HG03439 (cell line): ENCODE data around the gene TEX26.
"Not testable (repeated sequence)": the region's sequence is repeated elsewhere in the genome, so short reads cannot be mapped to it uniquely, and the experiment has no call there.

Experiments used
- ATAC-seq: cut with Tn5 transposase; IDR thresholded peaks from one replicate; pipeline ENCODE4 v1.9.1; 2021; ENCODE audit warnings: mild to moderate bottlenecking, moderate library complexity; ENCODE audit not compliant: unreplicated experiment

TEX26 gene

DNA sequence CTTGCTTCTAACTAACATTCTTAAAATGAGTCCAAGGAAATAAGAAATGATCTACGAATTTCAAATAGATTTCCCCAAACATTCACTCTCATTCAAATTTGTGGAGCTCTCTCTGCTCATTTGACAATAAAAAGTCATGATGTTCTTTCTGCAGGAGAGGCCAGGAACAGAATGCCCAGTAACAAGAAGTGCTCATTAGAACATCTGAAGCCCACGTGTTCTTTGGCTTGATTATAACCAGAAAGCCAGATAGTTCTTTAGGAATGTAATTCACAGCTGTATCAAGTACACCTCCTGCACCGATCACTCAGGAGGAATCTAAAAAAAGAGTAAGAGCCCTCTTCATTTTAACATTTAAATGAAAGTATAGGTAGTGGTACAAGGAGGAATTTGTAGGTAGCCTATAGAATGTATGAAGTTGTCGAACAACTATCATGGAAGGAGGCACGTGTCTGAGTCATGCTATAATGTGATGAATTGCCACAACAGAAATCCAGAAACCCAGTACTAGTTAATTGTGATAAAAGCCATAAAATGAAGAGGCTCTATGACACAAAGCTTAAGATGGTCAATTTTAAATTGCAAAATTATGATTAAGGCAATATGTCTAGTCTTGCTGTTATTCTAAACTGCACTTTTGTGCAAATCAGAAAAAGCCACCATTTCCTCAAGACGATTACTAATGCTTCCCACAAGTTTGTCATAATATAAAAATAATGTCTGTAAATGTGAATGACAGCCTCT is 13.6 kb upstream of the TEX26 start:
- ATAC-seq: no peak

DNA sequence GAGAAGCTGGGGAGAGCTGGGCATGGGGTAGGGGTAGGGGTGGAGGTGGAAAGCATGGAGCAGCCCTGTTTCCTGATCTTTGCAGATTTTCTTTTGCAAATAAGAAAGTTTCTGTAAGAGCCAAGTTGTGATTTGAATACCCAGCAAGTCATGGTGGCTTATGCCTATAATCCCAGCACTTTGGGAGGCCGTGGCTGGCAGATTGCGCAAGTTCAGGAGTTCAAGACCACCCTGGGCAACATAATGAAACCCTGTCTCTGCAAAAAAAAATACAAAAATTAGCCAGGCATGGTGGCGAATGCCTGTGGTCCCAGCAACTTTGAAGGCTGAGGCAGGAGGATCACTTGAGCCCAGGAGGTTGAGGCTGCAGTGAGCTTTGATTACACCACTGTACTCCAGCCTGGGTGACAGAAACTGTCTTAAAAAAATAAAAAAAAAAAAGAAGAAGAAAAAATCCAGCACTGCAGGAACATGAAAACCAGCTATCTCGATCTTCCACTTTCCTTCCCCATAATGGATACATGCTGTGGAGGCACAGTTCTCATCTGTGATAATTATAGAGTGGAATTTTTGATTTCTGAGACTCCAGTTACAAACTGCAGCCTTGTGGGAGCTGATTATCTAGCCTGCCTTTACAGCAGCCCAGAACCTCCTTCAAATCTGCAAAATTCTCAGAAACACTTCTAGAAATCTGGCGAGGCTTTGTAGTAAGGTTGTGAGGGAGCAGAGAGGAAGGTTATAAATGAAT is 12.1 kb upstream of the TEX26 start:
- no peak for ATAC-seq

DNA sequence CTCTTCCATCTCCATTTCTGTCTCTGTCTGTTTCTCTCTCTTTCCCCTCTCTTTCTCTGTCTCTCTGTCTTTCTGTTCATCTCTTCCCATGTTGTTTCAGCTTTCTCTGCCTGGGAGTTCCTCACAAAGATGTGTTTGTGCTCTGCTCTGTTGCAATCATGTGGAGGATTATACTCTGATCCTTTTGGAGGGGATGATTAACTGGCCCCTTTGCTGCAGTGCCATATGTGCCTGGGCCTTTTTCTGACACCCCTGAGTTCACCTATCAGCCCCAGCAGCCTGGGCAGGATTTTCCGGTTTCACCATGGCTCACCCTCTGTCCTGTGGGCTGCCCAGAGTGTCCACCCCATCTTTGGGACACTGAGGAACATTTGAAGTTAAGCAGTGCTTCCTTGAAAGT is 9.0 kb upstream of the TEX26 start:
- ATAC-seq: no peak

DNA sequence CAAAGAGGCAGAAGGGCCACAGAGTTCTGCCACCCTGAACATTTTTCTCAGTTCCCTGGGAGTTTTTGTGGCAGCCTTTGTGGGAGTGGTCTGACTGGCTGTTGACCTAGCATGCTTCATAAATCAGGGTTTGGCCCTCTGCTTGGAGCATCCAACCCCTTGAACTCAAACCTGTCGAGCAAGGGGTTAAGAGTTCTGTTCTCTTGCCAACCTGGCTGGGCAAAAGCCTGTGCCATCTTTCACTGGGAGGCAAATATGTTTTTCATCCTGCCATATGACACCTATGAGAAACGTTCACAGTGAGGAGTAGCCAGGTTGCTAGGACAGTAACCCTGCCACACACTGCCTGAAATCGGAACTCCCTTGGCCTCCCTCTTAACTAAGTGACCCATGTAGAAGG is 7.7 kb upstream of the TEX26 start:
- no peak for ATAC-seq

DNA sequence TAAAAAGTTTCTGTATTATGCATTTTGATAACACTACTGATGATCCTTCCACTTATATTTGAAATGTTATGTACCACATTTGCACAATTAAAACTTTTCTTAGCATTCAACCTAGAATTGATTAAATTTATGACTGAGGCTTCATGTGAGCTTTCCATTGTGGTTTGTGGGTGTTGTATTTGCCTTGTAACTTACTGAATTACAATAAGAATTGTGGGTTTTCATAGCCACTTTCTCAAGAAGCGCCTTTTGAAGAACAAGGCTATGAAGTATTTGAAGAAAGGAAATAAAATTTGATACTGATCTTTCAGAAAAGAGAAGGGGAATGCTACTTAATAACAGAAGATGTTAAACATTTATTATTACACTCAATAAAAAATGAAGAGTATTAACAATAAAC is 7.0 kb upstream of the TEX26 start:
- ATAC-seq: no peak

DNA sequence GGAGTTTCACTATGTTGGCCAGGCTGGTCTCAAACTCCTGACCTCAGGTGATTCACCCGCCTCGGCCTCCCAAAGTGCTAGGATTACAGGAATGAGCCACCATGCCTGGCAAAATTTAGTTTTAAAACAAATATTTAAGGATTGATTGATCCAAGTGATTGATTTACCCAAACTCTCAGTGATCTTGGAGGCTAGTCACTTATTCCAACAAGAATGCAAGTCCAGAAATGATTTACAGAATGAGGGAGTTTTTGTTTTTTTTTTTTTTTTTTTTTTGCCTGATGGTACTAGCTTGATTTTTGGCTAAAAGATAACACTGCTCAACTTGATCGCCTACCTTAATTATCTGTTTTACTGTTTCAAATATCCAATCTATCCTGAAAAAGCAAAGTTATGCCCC is 5.7 kb upstream of the TEX26 start:
- no peak for ATAC-seq

DNA sequence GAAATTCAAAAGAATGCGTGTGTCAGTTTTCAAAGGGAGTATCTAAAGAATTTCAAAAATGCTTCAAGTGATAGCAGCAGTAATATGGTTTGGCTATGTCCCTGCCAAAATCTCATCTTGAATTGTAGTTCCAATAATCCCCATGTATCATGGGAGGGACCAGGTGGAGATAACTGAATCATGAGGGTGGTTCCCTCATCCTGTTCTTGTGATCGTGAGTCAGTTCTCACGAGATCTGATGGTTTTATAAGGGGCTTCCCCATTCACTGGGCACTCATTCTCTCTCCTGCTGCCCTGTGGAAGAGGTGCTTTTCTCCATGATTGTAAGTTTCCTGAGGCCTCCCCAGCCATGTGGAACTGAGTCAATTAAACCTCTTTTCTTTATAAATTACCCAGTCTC is 5.3 kb upstream of the TEX26 start:
- not testable (repeated sequence) for ATAC-seq

DNA sequence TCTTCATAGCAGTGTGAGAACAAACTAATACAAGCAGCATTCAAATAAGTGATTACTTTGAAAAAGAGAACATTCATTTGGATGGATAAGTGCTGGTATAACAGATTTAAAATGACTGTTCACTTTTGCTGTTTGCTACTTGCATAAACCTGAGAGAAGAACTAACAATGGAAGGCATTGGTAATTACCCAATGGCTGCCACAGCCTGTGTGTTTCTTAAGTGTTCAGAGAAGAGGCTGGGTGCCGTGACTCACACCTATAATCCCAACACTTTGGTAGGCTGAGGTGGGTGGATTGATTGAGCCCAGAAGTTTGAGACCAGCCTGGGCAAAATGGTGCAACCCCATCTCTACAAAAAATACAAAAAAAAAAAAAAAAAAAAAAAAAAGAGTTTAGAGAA is 4.9 kb upstream of the TEX26 start:
- ATAC-seq: no peak

DNA sequence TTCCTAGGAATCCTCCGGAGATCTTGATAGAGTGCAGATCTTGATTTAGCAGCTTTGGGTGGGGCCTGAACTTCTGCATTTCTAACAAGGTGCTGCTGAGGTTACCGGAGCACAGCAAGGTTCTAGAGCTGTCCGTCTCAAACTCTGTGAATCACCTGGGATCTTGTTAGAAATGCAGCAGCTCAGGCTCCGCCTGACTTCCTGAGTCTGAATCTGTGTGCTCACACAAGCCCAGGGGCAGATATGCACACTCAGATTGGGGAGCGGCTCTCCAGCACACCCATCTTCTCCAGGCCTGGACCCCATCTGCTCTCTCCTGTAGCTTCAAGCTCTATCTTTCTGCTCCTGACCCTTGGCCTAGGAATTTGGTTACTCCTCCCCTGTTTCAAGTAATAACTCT is 3.5 kb upstream of the TEX26 start:
- ATAC-seq: no peak

DNA sequence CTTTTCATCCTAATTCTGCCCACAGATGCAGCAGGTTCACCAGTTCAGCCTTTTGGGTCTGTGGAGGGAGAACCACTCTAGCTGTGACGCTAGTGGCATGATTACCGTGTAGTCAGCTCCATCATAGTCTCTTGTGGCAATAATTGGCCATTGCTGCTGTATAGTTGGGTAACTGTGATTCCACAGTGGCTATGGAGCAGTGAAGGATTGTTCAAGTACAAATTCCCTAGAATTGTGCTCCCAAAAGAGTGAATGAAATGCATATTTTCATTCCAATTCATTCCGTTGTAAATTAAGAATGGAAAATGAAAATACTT is 856 bp downstream of the TEX26 start:
- ATAC-seq: no peak

DNA sequence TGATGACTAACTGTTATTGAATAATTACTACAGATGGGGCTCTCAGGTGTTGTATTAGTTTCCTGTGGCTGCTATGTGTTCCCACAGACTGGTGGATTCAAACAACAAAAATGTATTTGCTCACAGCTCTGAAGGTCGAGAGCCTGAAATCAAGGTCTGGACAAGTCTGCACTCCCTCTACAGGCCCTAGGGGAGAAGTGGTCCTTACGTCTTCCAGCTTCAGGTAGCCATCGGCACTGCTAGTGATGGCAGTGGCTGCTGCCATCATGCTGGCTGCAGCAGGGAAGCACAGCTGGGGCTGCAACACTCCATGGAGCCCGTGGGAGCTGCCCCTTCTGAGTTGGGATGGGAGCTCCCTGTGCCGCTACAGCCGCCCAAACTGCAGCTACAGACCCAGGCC is 1.9 kb downstream of the TEX26 start:
- no peak for ATAC-seq

DNA sequence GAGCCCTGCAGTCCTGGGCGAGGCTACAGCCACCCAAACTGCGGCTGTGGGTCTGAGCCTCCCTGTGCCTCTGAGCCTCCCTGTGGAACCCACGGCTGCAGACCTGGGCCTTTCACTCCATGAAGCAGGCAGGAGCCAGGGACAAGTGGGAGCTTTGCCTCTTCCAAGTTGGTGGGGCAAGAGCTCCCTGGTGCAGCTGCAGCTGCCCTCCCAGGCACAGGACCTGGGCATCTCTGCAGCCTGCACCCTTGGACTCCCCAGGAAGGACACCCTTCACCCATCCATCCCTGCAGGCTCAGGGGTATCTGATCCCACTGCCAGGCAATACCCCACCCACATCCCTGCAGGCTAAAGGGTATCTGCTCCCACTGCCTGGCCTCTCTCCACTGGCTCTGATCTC is 2.3 kb downstream of the TEX26 start:
- no peak for ATAC-seq

DNA sequence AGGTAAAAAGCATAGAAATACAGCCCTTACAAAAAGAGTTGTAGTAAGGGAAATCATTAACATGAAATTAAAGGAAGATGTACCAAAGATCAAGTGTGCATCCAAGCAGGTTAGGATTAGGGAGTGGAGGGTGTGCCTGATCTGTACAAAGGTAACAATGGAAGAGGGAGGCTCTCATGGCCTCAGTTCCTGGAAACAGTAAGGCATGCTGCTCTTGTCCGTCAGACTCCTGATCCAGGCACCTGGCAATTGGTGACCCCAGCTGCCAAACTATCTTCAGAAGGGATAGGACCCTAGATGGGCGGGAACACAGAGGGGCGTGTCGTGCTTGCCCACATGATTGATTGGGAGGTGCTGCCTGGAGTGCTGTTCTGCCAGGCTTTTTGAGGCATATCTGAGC is 4.5 kb downstream of the TEX26 start:
- no peak for ATAC-seq

DNA sequence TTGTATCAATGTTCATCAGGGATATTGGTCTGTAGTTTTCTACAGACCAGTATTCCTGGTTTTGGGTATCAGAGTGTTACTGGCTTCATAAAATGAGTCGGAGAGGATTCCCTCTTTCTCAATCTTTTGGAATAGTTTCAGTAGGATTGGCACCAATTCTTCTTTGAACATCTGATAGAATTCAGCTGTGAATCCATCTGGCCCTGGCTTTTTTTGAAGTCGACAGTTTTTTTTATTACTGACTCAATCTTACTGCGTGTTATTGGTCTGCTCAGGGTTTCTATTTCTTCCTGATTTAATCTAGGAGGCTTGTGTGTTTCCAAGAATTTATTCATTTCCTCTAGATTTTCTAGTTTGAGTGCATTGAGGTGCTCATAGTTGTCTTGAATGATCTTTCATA is 11.4 kb downstream of the TEX26 start:
- no peak for ATAC-seq

DNA sequence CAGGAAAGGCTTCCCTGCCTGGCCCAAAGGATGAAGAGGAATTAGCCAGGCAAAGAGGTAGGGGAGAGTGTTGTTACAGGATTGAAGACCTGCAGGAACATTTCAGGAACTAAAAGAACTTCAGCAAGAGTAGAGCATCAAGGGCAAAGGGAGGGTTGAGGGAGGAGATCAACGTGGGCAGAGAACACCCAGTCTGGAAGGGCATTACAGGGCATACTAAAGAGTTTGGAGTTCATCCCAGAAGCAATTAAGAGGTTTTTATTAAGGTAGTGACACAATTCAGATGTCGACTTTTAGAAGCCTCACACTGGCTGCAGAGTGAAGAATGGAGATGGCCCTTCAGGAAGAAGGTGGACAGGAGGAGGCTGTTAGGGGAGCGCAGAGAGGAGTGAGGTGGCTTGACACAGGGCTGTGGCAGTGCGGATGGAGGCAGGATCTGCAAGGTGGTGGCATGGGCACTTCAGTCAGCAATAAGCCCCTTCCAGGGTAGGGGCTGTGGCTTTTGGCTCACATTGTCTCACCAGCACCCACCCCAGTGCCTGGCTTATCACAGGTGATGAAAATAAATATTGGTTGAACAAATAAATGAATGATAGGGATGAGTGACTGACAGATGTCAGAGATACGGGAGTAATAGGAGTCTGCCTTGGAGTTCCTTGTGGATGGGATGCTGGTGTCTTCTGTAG is 24.9 kb downstream of the TEX26 start:
- no peak for ATAC-seq

DNA sequence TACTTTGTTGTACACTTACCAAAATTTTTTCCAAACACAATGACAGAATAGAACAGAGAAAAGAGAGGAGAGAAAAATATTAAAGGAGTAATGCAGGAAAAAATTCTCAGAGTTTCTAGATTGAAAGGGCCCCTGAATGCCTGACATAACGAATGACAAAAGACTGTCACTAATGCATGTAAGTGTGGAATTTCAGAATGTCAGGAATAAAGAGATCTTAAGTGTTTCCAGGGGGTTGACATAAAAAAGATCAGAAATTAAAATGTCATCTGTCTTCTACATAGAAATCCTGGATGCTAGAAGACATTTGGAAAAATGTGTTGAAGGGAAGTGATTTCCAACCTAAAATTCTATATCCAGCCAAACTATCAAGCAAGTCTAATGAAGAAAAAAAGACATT is 27.2 kb downstream of the TEX26 start:
- no peak for ATAC-seq

DNA sequence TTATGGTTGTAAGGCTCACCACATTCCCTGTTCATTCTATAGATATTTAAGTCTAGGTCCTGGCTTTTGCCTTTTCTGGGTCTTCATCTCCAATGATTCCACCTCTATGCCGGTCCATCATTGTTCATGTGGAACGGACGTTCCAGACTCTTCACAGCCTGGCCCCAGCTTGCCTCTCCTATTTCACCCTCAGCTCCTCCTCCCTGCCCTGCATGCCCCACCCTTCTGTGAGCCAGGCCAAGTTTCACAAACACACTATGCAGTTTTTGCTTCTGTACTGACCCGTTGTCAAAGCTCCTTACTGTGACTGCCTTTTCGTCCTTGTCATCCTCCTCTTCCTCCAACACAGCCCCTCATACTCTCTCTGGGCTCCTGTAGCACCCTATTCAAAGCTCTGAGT is 31.3 kb downstream of the TEX26 start:
- no peak for ATAC-seq

DNA sequence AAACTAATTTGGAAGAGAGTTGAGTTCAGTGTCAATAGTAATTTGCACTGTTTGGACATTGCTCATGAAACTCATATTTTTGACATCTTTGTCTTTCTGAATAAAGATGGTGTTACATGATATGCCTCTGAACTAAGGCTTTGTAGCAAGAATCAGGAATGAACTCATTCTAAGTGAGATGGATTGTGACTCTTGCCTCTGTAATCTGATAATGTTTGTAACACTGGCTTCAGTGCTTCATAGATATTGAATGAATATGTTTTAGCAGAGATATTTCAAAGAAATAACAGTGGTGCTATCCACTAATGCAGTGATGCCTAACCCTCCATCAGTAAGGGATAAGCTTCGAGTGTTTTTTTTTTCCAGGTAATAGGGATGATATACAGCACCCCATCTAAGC is 32.9 kb downstream of the TEX26 start:
- ATAC-seq: no peak

DNA sequence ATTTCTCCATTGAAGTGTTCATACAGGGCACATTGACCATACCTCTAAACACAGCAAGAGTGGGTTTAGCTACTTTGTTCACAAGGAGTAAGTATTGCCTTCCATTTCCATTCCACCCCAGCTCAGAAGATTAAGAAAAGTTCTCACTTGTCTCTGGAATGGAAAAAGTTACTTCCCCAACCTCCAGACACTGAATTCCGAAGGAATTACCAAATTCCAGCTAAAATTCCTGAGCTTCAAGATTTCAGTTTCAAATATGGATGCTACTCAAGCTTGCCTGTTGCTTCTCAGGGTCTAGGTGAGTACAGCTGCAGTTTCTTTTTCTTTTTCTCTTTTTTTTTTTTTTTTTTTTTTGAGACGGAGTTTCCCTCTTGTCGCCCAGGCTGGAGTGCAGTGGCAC is 33.6 kb downstream of the TEX26 start:
- ATAC-seq: no peak

DNA sequence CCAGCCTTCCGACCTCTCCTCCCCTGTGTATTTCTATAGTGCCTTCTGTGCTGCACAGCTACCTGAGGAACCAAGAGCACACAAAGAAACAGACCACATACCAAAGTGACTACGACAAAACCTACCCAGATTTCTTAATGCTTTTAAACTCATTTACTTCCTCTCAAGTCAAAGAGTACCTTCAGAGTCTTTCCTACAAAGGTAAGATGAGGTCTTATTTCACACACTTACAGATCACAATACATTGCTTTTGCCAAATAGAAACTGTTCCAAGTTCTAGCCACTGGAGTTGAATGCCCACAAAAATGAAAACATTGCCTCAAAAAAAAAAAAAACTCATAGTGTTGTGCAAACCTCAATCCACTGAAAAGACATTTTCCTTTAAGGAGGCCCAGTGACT is 36.4 kb downstream of the TEX26 start:
- no peak for ATAC-seq

DNA sequence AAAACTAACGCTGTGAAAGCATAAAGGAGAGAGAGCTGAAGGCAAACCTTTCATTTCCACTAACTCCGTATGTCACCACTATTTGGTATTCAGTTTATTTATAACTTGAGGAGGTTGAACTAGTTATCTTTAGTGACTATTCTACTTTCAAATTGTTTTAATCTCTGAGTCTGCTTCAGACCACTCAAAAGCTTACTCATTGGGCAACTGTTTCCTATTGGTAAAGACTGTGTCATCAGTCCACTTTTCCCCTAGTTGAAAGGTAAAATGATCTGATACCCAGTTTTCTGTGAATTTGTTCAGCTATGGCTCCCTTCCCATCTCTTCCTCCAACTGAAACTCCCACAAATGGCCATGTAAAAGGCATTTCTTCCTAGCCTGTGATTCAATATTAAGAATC is 39.1 kb downstream of the TEX26 start:
- ATAC-seq: no peak

DNA sequence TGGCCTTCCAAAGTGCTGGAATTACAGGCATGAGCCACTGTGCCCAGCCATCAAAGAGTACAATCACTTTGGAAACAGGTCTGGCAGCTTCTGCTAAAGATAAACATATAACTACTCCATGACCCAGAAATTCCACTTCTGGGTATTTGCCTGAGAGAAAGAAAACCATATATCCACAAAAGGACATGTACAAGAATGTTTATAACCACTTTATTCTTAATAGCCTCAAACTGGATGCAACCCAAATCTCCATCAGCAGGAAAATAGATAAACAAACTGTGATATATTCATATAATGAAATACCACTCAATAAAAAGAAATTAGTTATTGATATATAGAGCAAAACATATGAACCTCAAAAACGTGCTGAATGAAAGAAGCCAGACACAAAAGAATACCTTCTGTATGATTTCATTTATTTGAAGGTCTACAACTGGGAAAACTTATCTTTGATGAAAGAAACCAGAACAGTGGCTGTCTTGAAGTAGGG is 40.5 kb downstream of the TEX26 start:
- no peak for ATAC-seq
